ENCODE measurements around the gene RELN. TPM values are rescaled to one million over a fixed set of nuclear protein-coding genes. Genes with fewer than 3 reads are reported as not detected.

RELN gene
- total RNA-seq, 1 experiment from 2014 or later, result 0.10 TPM

- DNase-seq (ENCODE audit: low read depth, low spot score), result no peak
- Histone ChIP-seq H3K4me1 (ENCODE audit: control insufficient read depth, insufficient read depth, low read length) (no peaks in the 10 kb centered on the region), H3K27me3 (ENCODE audit: control insufficient read depth, insufficient read depth, low read length) (no peaks in the 10 kb centered on the region), H3K9me3 (ENCODE audit: control insufficient read depth, insufficient read depth, low read depth, low read length) (no peaks in the 10 kb centered on the region), H3K27ac (ENCODE audit: low read length) (no peak overlapping the region), H3K36me3 (ENCODE audit: control insufficient read depth, insufficient read depth, low read length) (no peaks in the 10 kb centered on the region), H3K4me3 (ENCODE audit: low read depth in 2 of 2, low read length in 2 of 2) (no peak overlapping the region)
- in situ Hi-C loops (cut with HindIII; ENCODE audit: low pct_unique_long_range_greater_than_20kb, low sequenced_read_pairs), result no loop called here
- ChIA-PET CTCF (no interaction called here), POLR2A (no interaction called here)
- no peak for ATAC-seq
- no peak for TF ChIP-seq REST (IDR thresholded peaks at IDR 0.05; ENCODE audit: insufficient read depth in 1 of 2, low read depth in 2 of 2, low read length in 1 of 2)
- TF ChIP-seq POLR2AphosphoS5 (IDR thresholded peaks at IDR 0.05; ENCODE audit: low read depth, low read length), result no peak
- TF ChIP-seq TCF7L2 (IDR thresholded peaks at IDR 0.05; ENCODE audit: low read depth, low read length), result no peak
- no peak for TF ChIP-seq SIN3A (IDR thresholded peaks at IDR 0.05; ENCODE audit: borderline replicate concordance, insufficient read depth, low read depth, low read length)
- no peak for TF ChIP-seq CTCF (IDR thresholded peaks at IDR 0.05)
- intact Hi-C loops (cut with micrococcal nuclease; ENCODE audit: unreplicated experiment), result no loop called here
- no TSS peak for BruUV-seq (replicated peaks)
Observed at GRCh38 chr7:103875718-103876117, 113.7 kb downstream of the RELN start.

GRCh38 chr7:103871473-103871872 is 118.0 kb downstream of the RELN start:
- no TSS peak for BruUV-seq (replicated peaks)
- H3K36me3 ChIP-seq (ENCODE audit: control insufficient read depth, insufficient read depth, low read length), result no peaks in the 10 kb centered on the region
- H3K27ac ChIP-seq (ENCODE audit: low read length), result no peak overlapping the region
- intact Hi-C loops (cut with micrococcal nuclease; ENCODE audit: unreplicated experiment) (loop anchor here (1.0 kb wide), 1 partner anchor 20 kb away; no protein-coding TSS in a partner anchor), in situ Hi-C loops (cut with HindIII; ENCODE audit: low pct_unique_long_range_greater_than_20kb, low sequenced_read_pairs) (no loop called here)
- POLR2A ChIA-PET, result no interaction called here
- DNase-seq (ENCODE audit: low read depth, low spot score), result no peak
- no peak overlapping the region for H3K4me3 ChIP-seq (ENCODE audit: low read depth in 2 of 2, low read length in 2 of 2)
- H3K27me3 ChIP-seq (ENCODE audit: control insufficient read depth, insufficient read depth, low read length), result no peaks in the 10 kb centered on the region
- no peaks in the 10 kb centered on the region for H3K9me3 ChIP-seq (ENCODE audit: control insufficient read depth, insufficient read depth, low read depth, low read length)
- CTCF ChIA-PET, result no interaction called here
- ATAC-seq, result no peak
- no peak for TF ChIP-seq SIN3A (IDR thresholded peaks at IDR 0.05; ENCODE audit: borderline replicate concordance, insufficient read depth, low read depth, low read length)
- no peak for TF ChIP-seq POLR2AphosphoS5 (IDR thresholded peaks at IDR 0.05; ENCODE audit: low read depth, low read length)
- no peak for TF ChIP-seq REST (IDR thresholded peaks at IDR 0.05; ENCODE audit: insufficient read depth in 1 of 2, low read depth in 2 of 2, low read length in 1 of 2)
- TF ChIP-seq CTCF (IDR thresholded peaks at IDR 0.05), result no peak
- no peak for TF ChIP-seq TCF7L2 (IDR thresholded peaks at IDR 0.05; ENCODE audit: low read depth, low read length)
- H3K4me1 ChIP-seq (ENCODE audit: control insufficient read depth, insufficient read depth, low read length), result no peaks in the 10 kb centered on the region

Data from Panc1 (cell line).